Endothelial cell of umbilical vein (primary cell): ENCODE results near the gene MTCH1.

Source experiments
- EZH2 ChIP-seq: IDR thresholded peaks from 2 replicates; pipeline ENCODE4 v1.6.1; 2012; ENCODE audit warnings: borderline replicate concordance, low read depth, mild to moderate bottlenecking, moderate library complexity, low read length, inconsistent platforms; ENCODE audit not compliant: severe bottlenecking
- FOS ChIP-seq: IDR thresholded peaks from 2 replicates; pipeline ENCODE4 v1.6.1; 2011; ENCODE audit warnings: mild to moderate bottlenecking, low read length, moderate library complexity, borderline replicate concordance; ENCODE audit not compliant: insufficient read depth
- GATA2 ChIP-seq: IDR thresholded peaks from 2 replicates; pipeline ENCODE4 v1.7.0; 2011; ENCODE audit warnings: low read depth, mild to moderate bottlenecking, moderate library complexity, mixed read lengths, low read length; ENCODE audit not compliant: insufficient read length, insufficient read depth
- JUN ChIP-seq: IDR thresholded peaks from 2 replicates; pipeline ENCODE4 v1.6.1; 2011; ENCODE audit warnings: borderline replicate concordance, low read depth; ENCODE audit not compliant: insufficient read length, insufficient read depth
- MAX ChIP-seq: IDR thresholded peaks from 2 replicates; pipeline ENCODE4 v1.6.1; 2011; ENCODE audit not compliant: insufficient read depth, insufficient read length
- POLR2A ChIP-seq: IDR thresholded peaks from 2 replicates; pipeline ENCODE4 v1.6.1; 2012; ENCODE audit warnings: low read depth, mild to moderate bottlenecking, control low read depth, low read length
- POLR2AphosphoS5 ChIP-seq: IDR thresholded peaks from 2 replicates; pipeline ENCODE4 v1.6.1; 2012; ENCODE audit warnings: low read depth, mild to moderate bottlenecking, control low read depth, low read length, moderate library complexity; ENCODE audit not compliant: insufficient read depth
- TF ChIP-seq, protein P1 (sequence below), 2 donors: IDR thresholded peaks; 1 replicate in 1 of 2; 2 replicates in 1 of 2; pipeline ENCODE4 v1.5.1; 2011; ENCODE audit warnings: low read length in 2 of 2, mild to moderate bottlenecking in 2 of 2, moderate library complexity in 2 of 2, control low read depth in 1 of 2, inconsistent platforms in 1 of 2, low read depth in 1 of 2; ENCODE audit not compliant: insufficient read depth in 1 of 2; ENCODE audit errors: extremely low read depth in 1 of 2

GRCh38 chr6:36920049-36920448, 65.9 kb downstream of the MTCH1 start:
- TF ChIP-seq, protein P1, sequence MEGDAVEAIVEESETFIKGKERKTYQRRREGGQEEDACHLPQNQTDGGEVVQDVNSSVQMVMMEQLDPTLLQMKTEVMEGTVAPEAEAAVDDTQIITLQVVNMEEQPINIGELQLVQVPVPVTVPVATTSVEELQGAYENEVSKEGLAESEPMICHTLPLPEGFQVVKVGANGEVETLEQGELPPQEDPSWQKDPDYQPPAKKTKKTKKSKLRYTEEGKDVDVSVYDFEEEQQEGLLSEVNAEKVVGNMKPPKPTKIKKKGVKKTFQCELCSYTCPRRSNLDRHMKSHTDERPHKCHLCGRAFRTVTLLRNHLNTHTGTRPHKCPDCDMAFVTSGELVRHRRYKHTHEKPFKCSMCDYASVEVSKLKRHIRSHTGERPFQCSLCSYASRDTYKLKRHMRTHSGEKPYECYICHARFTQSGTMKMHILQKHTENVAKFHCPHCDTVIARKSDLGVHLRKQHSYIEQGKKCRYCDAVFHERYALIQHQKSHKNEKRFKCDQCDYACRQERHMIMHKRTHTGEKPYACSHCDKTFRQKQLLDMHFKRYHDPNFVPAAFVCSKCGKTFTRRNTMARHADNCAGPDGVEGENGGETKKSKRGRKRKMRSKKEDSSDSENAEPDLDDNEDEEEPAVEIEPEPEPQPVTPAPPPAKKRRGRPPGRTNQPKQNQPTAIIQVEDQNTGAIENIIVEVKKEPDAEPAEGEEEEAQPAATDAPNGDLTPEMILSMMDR (IDR thresholded peaks at IDR 0.05; ENCODE audit: extremely low read depth in 1 of 2, insufficient read depth in 1 of 2, low read depth in 1 of 2, low read length in 2 of 2) = no peak
- no peak for TF ChIP-seq POLR2A
- TF ChIP-seq GATA2 = no peak
- no peak for TF ChIP-seq POLR2AphosphoS5
- TF ChIP-seq MAX = no peak
- TF ChIP-seq EZH2 = no peak
- TF ChIP-seq JUN = no peak
- TF ChIP-seq FOS = no peak
